Endodermal cell (in vitro differentiated cells): ENCODE measurements around the gene EML1. TPM values are rescaled to one million over a fixed set of nuclear protein-coding genes. Genes with fewer than 3 reads are reported as not detected.
A peak's percentile ranks its signal among the peaks of the same experiment; 100 is the strongest.

ENCODE experiments used
- DNase-seq: peaks from one replicate; pipeline ENCODE4 v3.0.0-alpha.2; 2017
- H3K27ac ChIP-seq: 2 replicates; pipeline ENCODE4 v1.5.1; 2013; ENCODE audit warnings: mild to moderate bottlenecking, low read depth, low read length, moderate library complexity
- H3K27me3 ChIP-seq: 2 replicates; pipeline ENCODE4 v1.6.1; 2013; ENCODE audit warnings: mild to moderate bottlenecking, low read length, moderate library complexity; ENCODE audit not compliant: insufficient read depth, control insufficient read depth, poor library complexity, severe bottlenecking
- H3K36me3 ChIP-seq: 2 replicates; pipeline ENCODE4 v1.7.0; 2013; ENCODE audit warnings: mild to moderate bottlenecking, low read length, moderate library complexity; ENCODE audit not compliant: control insufficient read depth, insufficient read depth
- H3K4me1 ChIP-seq: one replicate; pipeline ENCODE4 v1.7.0; 2013; ENCODE audit warnings: low read length; ENCODE audit not compliant: control insufficient read depth, insufficient read depth
- H3K4me3 ChIP-seq: 2 replicates; pipeline ENCODE4 v1.5.1; 2013; ENCODE audit warnings: mild to moderate bottlenecking, low read length, moderate library complexity
- H3K9ac ChIP-seq: 2 replicates; pipeline ENCODE4 v1.6.1; 2013; ENCODE audit warnings: mild to moderate bottlenecking, low read length, moderate library complexity; ENCODE audit not compliant: poor library complexity, severe bottlenecking; ENCODE audit errors: extremely low read depth
- H3K9me3 ChIP-seq: 2 replicates; pipeline ENCODE4 v1.6.1; 2013; ENCODE audit warnings: mild to moderate bottlenecking, low read length, moderate library complexity; ENCODE audit not compliant: control insufficient read depth
- H3K27ac Mint-ChIP-seq: 2 replicates; pipeline ENCODE4 v1.8.0; 2020; ENCODE audit warnings: mixed read lengths
- H3K27me3 Mint-ChIP-seq: 2 replicates; pipeline ENCODE4 v1.8.0; 2021; ENCODE audit warnings: mild to moderate bottlenecking, mixed read lengths; ENCODE audit not compliant: insufficient read depth
- H3K36me3 Mint-ChIP-seq: 2 replicates; pipeline ENCODE4 v1.8.0; 2020; ENCODE audit warnings: low read depth, mixed read lengths
- H3K4me1 Mint-ChIP-seq: 2 replicates; pipeline ENCODE4 v1.8.0; 2020; ENCODE audit warnings: mixed read lengths
- H3K4me3 Mint-ChIP-seq: 2 replicates; pipeline ENCODE4 v1.8.0; 2020; ENCODE audit warnings: mild to moderate bottlenecking, moderate library complexity, mixed read lengths
- H3K9me3 Mint-ChIP-seq: 2 replicates; pipeline ENCODE4 v1.8.0; 2020; ENCODE audit warnings: mild to moderate bottlenecking, mixed read lengths
- CTCF ChIP-seq: fragments of 200-600 bp; sonication (generic); conservative IDR thresholded peaks from 2 replicates; pipeline ENCODE4 v1.5.0; 2021; ENCODE audit warnings: antibody characterized with exemption, mild to moderate bottlenecking
- WGBS, 2 experiments: methylation state at CpG; one replicate each; pipeline versions ENCODE4 v1.1.5 to v1.1.7; 2013; ENCODE audit warnings: missing lambda C conversion rate in 2 of 2, mixed read lengths in 1 of 2; ENCODE audit not compliant: insufficient coverage in 1 of 2, insufficient read length in 1 of 2; 5-methylcytosine and 5-hydroxymethylcytosine counted together
- long read RNA-seq, 4 experiments: library from polyadenylated mRNA in 2 of 4; library from RNA in 1 of 4; library from capped mRNA in 1 of 4; stranded (forward) in 3 of 4; unstranded in 1 of 4; transcript quantifications; one replicate each; pipeline ENCODE4 v2.0.0, GENCODE V29; 2020 to 2021; ENCODE audit warnings: inconsistent platforms in 1 of 4
- polyA plus RNA-seq, 2 experiments: library from polyadenylated mRNA; stranded (reverse); fragments of 50-300 nt; gene quantifications; one replicate each; pipeline ENCODE4 v1.2.3, GENCODE V29; 2013
- total RNA-seq, 2 donors: library from RNA; stranded (reverse); fragmentation: NEBNext Ultra II Directional in 1 of 2; extraction: Animal tissue kit (Norgen Biotek cat#: 25700) in 1 of 2; gene quantifications; 2 replicates in 1 of 2; 3 replicates in 1 of 2; pipeline ENCODE4 v1.2.1, GENCODE V29; 2021

The EML1 gene, protein sequence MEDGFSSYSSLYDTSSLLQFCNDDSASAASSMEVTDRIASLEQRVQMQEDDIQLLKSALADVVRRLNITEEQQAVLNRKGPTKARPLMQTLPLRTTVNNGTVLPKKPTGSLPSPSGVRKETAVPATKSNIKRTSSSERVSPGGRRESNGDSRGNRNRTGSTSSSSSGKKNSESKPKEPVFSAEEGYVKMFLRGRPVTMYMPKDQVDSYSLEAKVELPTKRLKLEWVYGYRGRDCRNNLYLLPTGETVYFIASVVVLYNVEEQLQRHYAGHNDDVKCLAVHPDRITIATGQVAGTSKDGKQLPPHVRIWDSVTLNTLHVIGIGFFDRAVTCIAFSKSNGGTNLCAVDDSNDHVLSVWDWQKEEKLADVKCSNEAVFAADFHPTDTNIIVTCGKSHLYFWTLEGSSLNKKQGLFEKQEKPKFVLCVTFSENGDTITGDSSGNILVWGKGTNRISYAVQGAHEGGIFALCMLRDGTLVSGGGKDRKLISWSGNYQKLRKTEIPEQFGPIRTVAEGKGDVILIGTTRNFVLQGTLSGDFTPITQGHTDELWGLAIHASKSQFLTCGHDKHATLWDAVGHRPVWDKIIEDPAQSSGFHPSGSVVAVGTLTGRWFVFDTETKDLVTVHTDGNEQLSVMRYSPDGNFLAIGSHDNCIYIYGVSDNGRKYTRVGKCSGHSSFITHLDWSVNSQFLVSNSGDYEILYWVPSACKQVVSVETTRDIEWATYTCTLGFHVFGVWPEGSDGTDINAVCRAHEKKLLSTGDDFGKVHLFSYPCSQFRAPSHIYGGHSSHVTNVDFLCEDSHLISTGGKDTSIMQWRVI
- 10 to 100 TPM; 25.0 to 31.4 TPM for total RNA-seq
- 39.1 TPM for polyA plus RNA-seq (2013, experiment 1 of 2)
- 38.7 TPM for polyA plus RNA-seq (2013, experiment 2 of 2)
- long read RNA-seq, experiment 1, partial matches to known transcripts = 5 of 8 reads
- long read RNA-seq, experiment 1, other reads (novel, unspliced or antisense) = 2 of 8 reads
- long read RNA-seq, experiment 2, full-length matches to known transcripts = 28 of 51 reads
- long read RNA-seq, experiment 2, partial matches to known transcripts = 8 of 51 reads
- long read RNA-seq, experiment 2, other reads (novel, unspliced or antisense) = 15 of 51 reads
- long read RNA-seq, experiment 3, full-length matches to known transcripts = 29 of 44 reads
- long read RNA-seq, experiment 3, partial matches to known transcripts = 4 of 44 reads
- long read RNA-seq, experiment 3, other reads (novel, unspliced or antisense) = 11 of 44 reads
- long read RNA-seq, experiment 4, partial matches to known transcripts = 2 of 2 reads
- long read RNA-seq, experiment 4, other reads (novel, unspliced or antisense) = 0 of 2 reads

GRCh38 chr14:99793213-99794150 is at the start of gene EML1:
Gene EML1 (plus strand): TSS chr14:99793413. CDS start chr14:99793477, 64 bp downstream.
- H3K4me3 Mint-ChIP-seq = peak within 1 kb of the TSS; percentile 59
- WGBS, 2 experiments = 0 to 3% methylated on average over 8 to 121 of the region's 121 CpGs
- H3K4me1 Mint-ChIP-seq = peaks cover 12% of the 10 kb centered on the region
- no peaks in the 10 kb centered on the region for H3K36me3 Mint-ChIP-seq
- no peak for TF ChIP-seq CTCF
- no peak within 1 kb of the TSS for H3K27ac Mint-ChIP-seq
- peak within 1 kb of the TSS; percentile 26 for H3K27ac ChIP-seq
- H3K4me3 ChIP-seq = peak within 1 kb of the TSS; percentile 94
- peak within 1 kb of the TSS; percentile 59 for H3K9ac ChIP-seq
- peaks cover 33% of the 10 kb centered on the region for H3K27me3 Mint-ChIP-seq
- no peaks in the 10 kb centered on the region for H3K4me1 ChIP-seq
- no peaks in the 10 kb centered on the region for H3K36me3 ChIP-seq
- H3K27me3 ChIP-seq = no peaks in the 10 kb centered on the region
- peak; percentile 91 for DNase-seq
- H3K9me3 Mint-ChIP-seq = peaks cover 2% of the 10 kb centered on the region
- H3K9me3 ChIP-seq = peaks cover 5% of the 10 kb centered on the region

DNA sequence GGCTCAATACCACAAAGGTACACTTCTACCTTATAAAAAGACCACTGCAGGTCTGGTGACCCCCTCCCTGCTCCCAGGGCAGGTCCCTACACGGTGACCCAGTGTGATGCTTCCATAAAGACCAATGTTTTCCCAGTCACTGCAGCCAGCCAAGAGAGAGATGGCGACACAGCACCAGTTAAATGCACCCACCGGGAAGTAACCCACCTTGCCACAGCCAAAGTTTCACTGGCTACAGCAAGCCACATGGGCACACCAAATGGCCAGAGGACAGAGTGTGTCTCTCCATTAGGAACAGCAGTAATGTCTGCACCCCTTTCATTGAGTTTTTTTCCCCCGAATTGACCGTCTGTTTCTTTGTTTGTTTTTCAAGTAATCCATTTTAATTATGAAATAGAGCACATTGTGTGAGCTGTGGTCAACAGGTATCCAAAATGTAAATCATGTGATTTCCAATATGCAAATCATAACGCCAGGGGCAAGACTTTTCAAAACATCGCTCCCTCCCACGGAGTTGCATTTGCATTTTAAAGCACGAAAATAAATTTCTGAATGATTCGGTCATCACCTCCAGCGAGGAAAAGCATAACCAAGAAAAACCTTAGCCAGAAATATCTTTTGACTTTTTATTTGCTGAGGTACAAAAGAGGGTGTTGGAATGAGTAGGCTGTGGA is 48.9 kb upstream of the EML1 start:
- H3K36me3 ChIP-seq = no peaks in the 10 kb centered on the region
- H3K4me3 ChIP-seq = no peak overlapping the region
- no peak overlapping the region for H3K27ac ChIP-seq
- no peaks in the 10 kb centered on the region for H3K27me3 ChIP-seq
- peak; percentile 80 for DNase-seq
- Mint-ChIP-seq H3K9me3 (no peaks in the 10 kb centered on the region), H3K4me3 (no peak overlapping the region), H3K27ac (peak overlapping the region; percentile 71), H3K36me3 (no peaks in the 10 kb centered on the region), H3K27me3 (peaks cover 35% of the 10 kb centered on the region), H3K4me1 (peaks cover 8% of the 10 kb centered on the region)
- no peak overlapping the region for H3K9ac ChIP-seq
- H3K9me3 ChIP-seq = no peaks in the 10 kb centered on the region
- 24% methylated on average over 9 to 11 of the region's 11 CpGs for WGBS, 2 experiments
- peak; percentile 62 for TF ChIP-seq CTCF
- no peaks in the 10 kb centered on the region for H3K4me1 ChIP-seq
